ENCODE data around the gene LAIR2. TPM values are rescaled to one million over a fixed set of nuclear protein-coding genes. Genes with fewer than 3 reads are reported as not detected.

LAIR2 gene
- total RNA-seq, 4 donors from 2014 or later: not detected

- Histone ChIP-seq H3K9me3 (no peaks in the 10 kb centered on the region), H3K36me3 (no peaks in the 10 kb centered on the region), H3K4me1 (no peaks in the 10 kb centered on the region), H3K27ac (no peak overlapping the region), H3K27me3 (no peaks in the 10 kb centered on the region), H3K4me3 (no peak overlapping the region)
- no peak for TF ChIP-seq POLR2A (IDR thresholded peaks at IDR 0.05)
- TF ChIP-seq CTCF (IDR thresholded peaks at IDR 0.05): no peak
- DNase-seq: no peak
- intact Hi-C loops (cut with DNase I; ENCODE audit: low total_unique reads): no loop called here
These were observed 23.0 kb downstream of the LAIR2 start for GRCh38 chr19:54525636-54526035.

- intact Hi-C loops (cut with DNase I; ENCODE audit: low total_unique reads): no loop called here
- H3K9me3 ChIP-seq: no peaks in the 10 kb centered on the region
- no peak overlapping the region for H3K27ac ChIP-seq
- no peaks in the 10 kb centered on the region for H3K36me3 ChIP-seq
- no peaks in the 10 kb centered on the region for H3K27me3 ChIP-seq
- DNase-seq: no peak
- no peak overlapping the region for H3K4me3 ChIP-seq
- no peaks in the 10 kb centered on the region for H3K4me1 ChIP-seq
- no peak for TF ChIP-seq CTCF (IDR thresholded peaks at IDR 0.05)
- TF ChIP-seq POLR2A (IDR thresholded peaks at IDR 0.05): no peak
These were observed 24.3 kb downstream of the LAIR2 start for GRCh38 chr19:54526972-54527371.

GRCh38 chr19:54530866-54531265 lies 28.2 kb downstream of the LAIR2 start:
- Histone ChIP-seq H3K9me3 (no peaks in the 10 kb centered on the region), H3K27ac (no peak overlapping the region), H3K4me1 (no peaks in the 10 kb centered on the region), H3K4me3 (no peak overlapping the region), H3K36me3 (no peaks in the 10 kb centered on the region), H3K27me3 (no peaks in the 10 kb centered on the region)
- intact Hi-C loops (cut with DNase I; ENCODE audit: low total_unique reads): no loop called here
- no peak for DNase-seq
- TF ChIP-seq CTCF (IDR thresholded peaks at IDR 0.05): no peak
- TF ChIP-seq POLR2A (IDR thresholded peaks at IDR 0.05): no peak

GRCh38 chr19:54532528-54532927 lies 29.9 kb downstream of the LAIR2 start:
- H3K27me3 ChIP-seq: no peaks in the 10 kb centered on the region

GRCh38 chr19:54533476-54533875 lies 30.8 kb downstream of the LAIR2 start:
- Histone ChIP-seq H3K27me3 (no peaks in the 10 kb centered on the region), H3K27ac (no peak overlapping the region), H3K36me3 (no peaks in the 10 kb centered on the region), H3K4me3 (no peak overlapping the region), H3K4me1 (no peaks in the 10 kb centered on the region), H3K9me3 (no peaks in the 10 kb centered on the region)
- no peak for DNase-seq
- intact Hi-C loops (cut with DNase I; ENCODE audit: low total_unique reads): no loop called here
- TF ChIP-seq CTCF (IDR thresholded peaks at IDR 0.05) (no peak), POLR2A (IDR thresholded peaks at IDR 0.05) (no peak)

More at GRCh38 chr19:54532528-54532927, 29.9 kb downstream of the LAIR2 start:
- Histone ChIP-seq H3K4me3 (no peak overlapping the region), H3K27ac (no peak overlapping the region), H3K9me3 (no peaks in the 10 kb centered on the region), H3K36me3 (no peaks in the 10 kb centered on the region), H3K4me1 (no peaks in the 10 kb centered on the region)
- intact Hi-C loops (cut with DNase I; ENCODE audit: low total_unique reads): no loop called here
- DNase-seq: no peak
- no peak for TF ChIP-seq CTCF (IDR thresholded peaks at IDR 0.05)
- no peak for TF ChIP-seq POLR2A (IDR thresholded peaks at IDR 0.05)

All from uterus (tissue), 4 donors.